K562 (cell line): ENCODE measurements around the gene JAG2. TPM values are rescaled to one million over a fixed set of nuclear protein-coding genes. Genes with fewer than 3 reads are reported as not detected.

ENCODE experiments used
- ATAC-seq: fragments of 200-7000 bp; cut with Tn5 transposase; 3 replicates; pipeline ENCODE4 v1.9.1; 2020; ENCODE audit warnings: moderate library complexity
- BruUV-seq: library from RNA; stranded (reverse); fragments of 400-500 nt; replicated peaks from 2 replicates; lab custom pipeline; 2021; lab: Mats Ljungman, UMichigan
- CTCF ChIA-PET: fragments of 300-600 bp; formaldehyde crosslinking; extraction: SDS; loops from one replicate; lab custom pipeline; 2021; ENCODE audit warnings: low intra/inter-chr PET ratio; lab: Yijun Ruan, JAX
- POLR2A ChIA-PET: fragments of 300-600, 350-650 bp; sonication (Branson Sonifier 250); formaldehyde crosslinking; extraction: SDS; loops from one replicate; lab custom pipeline; 2021; ENCODE audit warnings: antibody characterized with exemption, inconsistent platforms; lab: Yijun Ruan, JAX
- DNase-seq, 4 experiments: peaks; one replicate each; pipeline versions ENCODE4 v3.0.0 to v3.0.0-alpha.2; 2011 to 2018; ENCODE audit warnings: low spot score in 3 of 4, mixed read lengths in 3 of 4; ENCODE audit errors: extremely low read depth in 1 of 4
- FAIRE-seq: peaks from 2 replicates; lab custom pipeline; 2011; peaks lifted over from hg19 to GRCh38; lab: Jason Lieb, UNC
- H2AFZ ChIP-seq: 2 replicates; pipeline ENCODE4 v1.6.0; 2011; ENCODE audit warnings: low read depth, low read length, control low read depth, inconsistent platforms
- H3K27ac ChIP-seq: fragments of 200-600 bp; 3 replicates; pipeline ENCODE4 v1.8.0; 2011; ENCODE audit warnings: low read depth, mild to moderate bottlenecking, control low read depth, inconsistent platforms, low read length, moderate library complexity, mixed read lengths; ENCODE audit errors: extremely low read depth
- H3K27me3 ChIP-seq, 2 experiments: fragments of 300-600 bp in 1 of 2; 2 replicates in 1 of 2; 3 replicates in 1 of 2; pipeline versions ENCODE4 v1.6.0 to v1.8.0; 2011; ENCODE audit warnings: inconsistent platforms in 2 of 2, low read length in 2 of 2, mild to moderate bottlenecking in 1 of 2, mixed read lengths in 1 of 2, moderate library complexity in 1 of 2; ENCODE audit not compliant: control insufficient read depth in 2 of 2, insufficient read depth in 2 of 2
- H3K36me3 ChIP-seq: fragments of 300-600 bp; 3 replicates; pipeline ENCODE4 v1.8.0; 2011; ENCODE audit warnings: mild to moderate bottlenecking, low read length, inconsistent platforms; ENCODE audit not compliant: control insufficient read depth, insufficient read depth
- H3K4me1 ChIP-seq, 2 experiments: fragments of 200-600 bp in 1 of 2; replicated peaks in 1 of 2; 2 replicates in 1 of 2; 3 replicates in 1 of 2; pipeline versions ENCODE4 v1.5.1 to v1.8.0; 2011; ENCODE audit warnings: inconsistent platforms in 2 of 2, low read length in 2 of 2, mild to moderate bottlenecking in 1 of 2, mixed read lengths in 1 of 2, moderate library complexity in 1 of 2; ENCODE audit not compliant: control insufficient read depth in 2 of 2, insufficient read depth in 2 of 2
- H3K4me2 ChIP-seq: 2 replicates; pipeline ENCODE4 v1.6.1; 2011; ENCODE audit warnings: low read length, control low read depth, inconsistent platforms, mixed read lengths; ENCODE audit not compliant: insufficient read depth
- H3K4me3 ChIP-seq: fragments of 200-600 bp; sonication (generic), shearing (Covaris generic); 2 replicates; pipeline ENCODE4 v1.5.1; 2016; ENCODE audit warnings: control low read depth, inconsistent platforms
- H3K79me2 ChIP-seq: fragments of 200-600 bp; 3 replicates; pipeline ENCODE4 v1.8.0; 2011; ENCODE audit warnings: low read length, inconsistent platforms; ENCODE audit not compliant: control insufficient read depth, insufficient read depth
- H3K9ac ChIP-seq, 2 experiments: 2 replicates each; pipeline versions ENCODE4 v1.6.0 to v1.6.1; 2011; ENCODE audit warnings: low read depth in 2 of 2, low read length in 2 of 2, control low read depth in 1 of 2, inconsistent platforms in 1 of 2, mild to moderate bottlenecking in 1 of 2, mixed read lengths in 1 of 2; ENCODE audit not compliant: insufficient read depth in 1 of 2
- H3K9me1 ChIP-seq: one replicate; pipeline ENCODE4 v1.6.0; 2011; ENCODE audit warnings: inconsistent platforms, mild to moderate bottlenecking, low read length, moderate library complexity; ENCODE audit not compliant: control insufficient read depth, insufficient read depth
- H3K9me3 ChIP-seq: replicated peaks from 2 replicates; pipeline ENCODE4 v1.5.1; 2011; ENCODE audit warnings: low read depth, low read length, inconsistent platforms; ENCODE audit not compliant: control insufficient read depth, insufficient read depth
- H4K20me1 ChIP-seq: replicated peaks from 2 replicates; pipeline ENCODE4 v1.6.1; 2011; ENCODE audit warnings: low read length, inconsistent platforms, mixed read lengths; ENCODE audit not compliant: control insufficient read depth, insufficient read depth
- NR2C2 ChIP-seq, 2 experiments: fragments of 200-800 bp in 1 of 2; sonication (Bioruptor generic) in 1 of 2; sonication (generic) in 1 of 2; formaldehyde crosslinking in 1 of 2; IDR thresholded peaks; 2 replicates each; pipeline versions ENCODE4 v1.6.1 to v1.8.0; 2016 to 2022; ENCODE audit warnings: mild to moderate bottlenecking in 1 of 2, missing compliant biosample characterization in 1 of 2, missing genetic modification characterization in 1 of 2, missing genetic modification reagents in 1 of 2
- PHF21A ChIP-seq: fragments of 450-650 bp; IDR thresholded peaks from 2 replicates; pipeline ENCODE4 v1.6.1; 2017; ENCODE audit warnings: low read depth, borderline replicate concordance
- RFX1 ChIP-seq: fragments of 450-650 bp; IDR thresholded peaks from 2 replicates; pipeline ENCODE4 v1.6.1; 2016; ENCODE audit warnings: mild to moderate bottlenecking, moderate library complexity
- TAF1 ChIP-seq: IDR thresholded peaks from 2 replicates; pipeline ENCODE4 v1.6.1; 2011; ENCODE audit warnings: mild to moderate bottlenecking, low read length, moderate library complexity; ENCODE audit not compliant: insufficient read depth, control insufficient read depth, severe bottlenecking; ENCODE audit errors: extremely low read depth
- ZBTB7A ChIP-seq: IDR thresholded peaks from 2 replicates; pipeline ENCODE4 v1.6.1; 2011; ENCODE audit warnings: low read depth, mild to moderate bottlenecking, low read length, moderate library complexity, borderline replicate concordance; ENCODE audit not compliant: control insufficient read depth
- ZNF12 ChIP-seq: sonication (generic); formaldehyde crosslinking; IDR thresholded peaks from 2 replicates; pipeline ENCODE4 v1.4.0; 2020; ENCODE audit warnings: mild to moderate bottlenecking, missing genetic modification reagents
- ZNF395 ChIP-seq: fragments of 200-800 bp; sonication (Bioruptor generic); IDR thresholded peaks from 2 replicates; pipeline ENCODE4 v1.6.1; 2017; ENCODE audit warnings: missing genetic modification characterization, missing compliant biosample characterization
- ZNF511 ChIP-seq: sonication (generic); formaldehyde crosslinking; IDR thresholded peaks from 2 replicates; pipeline ENCODE4 v1.8.0; 2022; ENCODE audit warnings: mild to moderate bottlenecking, missing genetic modification reagents
- WGBS: fragments of 100-300 bp; shearing (Covaris generic); methylation state at CpG from one replicate; pipeline ENCODE4 v1.1.6; 2016; ENCODE audit warnings: low coverage, mixed read lengths; ENCODE audit not compliant: insufficient coverage; ENCODE audit errors: missing lambda C conversion rate; 5-methylcytosine and 5-hydroxymethylcytosine counted together
- in situ Hi-C: fragments of 300-500 bp; cut with MboI; formaldehyde crosslinking; loops from 4 replicates; pipeline ENCODE4 v1.15.0; 2018; ENCODE audit warnings: inconsistent platforms, mixed read lengths
- intact Hi-C: fragments of 100-400 bp; cut with micrococcal nuclease; formaldehyde crosslinking; loops from 2 replicates; pipeline ENCODE4 v1.14.2; 2022
- polyA plus RNA-seq, 8 experiments: library from polyadenylated mRNA; depleted of rRNA in 4 of 8; stranded (reverse) in 5 of 8; unstranded in 3 of 8; fragments of >200 nt; fragmentation: Nextera tagmentation in 2 of 8; fragmentation: Illumina TruSeq in 1 of 8; extraction: Ambion mirVana in 2 of 8; extraction: Trizol in 1 of 8; gene quantifications; 2 replicates each; pipeline versions ENCODE4 v1.2.1 to v1.2.3, GENCODE V29; 2011 to 2014; ENCODE audit warnings: inconsistent platforms in 1 of 8, missing spikeins in 1 of 8
- total RNA-seq, 7 experiments: library from RNA; depleted of rRNA in 6 of 7; stranded (reverse); fragments of >200 nt in 6 of 7; fragmentation: Illumina TruSeq in 2 of 7; extraction: Trizol in 2 of 7; gene quantifications; 2 replicates each; pipeline versions ENCODE4 v1.2.1 to v1.2.3, GENCODE V29; 2011 to 2021; ENCODE audit warnings: low replicate concordance in 1 of 7
- TF ChIP-seq, protein P1 (sequence below), 2 experiments: fragments of 450-650 bp in 1 of 2; sonication (generic) in 1 of 2; formaldehyde crosslinking; conservative IDR thresholded peaks; 2 replicates each; pipeline versions ENCODE4 v1.4.0 to v1.8.1; 2020 to 2022; ENCODE audit warnings: mild to moderate bottlenecking in 1 of 2, missing genetic modification reagents in 1 of 2

Gene JAG2
- total and polyA plus RNA-seq, 9 of the 15 experiments (the other 6 are each of a cell fraction or from before 2014, with no cell fraction given) = 0.25 to 48.4 (median 8.6) TPM

DNA sequence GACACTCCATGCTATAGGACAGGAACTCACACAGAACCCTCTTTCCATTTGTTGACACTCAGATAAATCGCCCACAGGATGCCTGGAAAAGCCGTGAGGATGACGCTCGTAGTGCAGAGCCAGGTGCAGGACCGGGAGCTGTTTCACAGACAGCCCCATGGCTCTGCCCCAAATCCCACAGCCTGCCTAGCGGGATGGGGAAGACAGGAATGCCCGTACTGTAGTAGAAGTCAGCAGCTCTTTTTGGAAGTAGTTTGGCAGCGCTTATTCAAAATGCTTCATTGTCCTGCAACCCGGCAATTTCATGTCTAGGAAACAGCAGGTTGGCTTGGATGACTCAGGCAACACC lies 41.6 kb downstream of the JAG2 start:
- POLR2A ChIA-PET = interaction anchor here (1.0 to 1.2 kb wide), 2 partner anchors 9 to 38 kb away, joined by 4 read pairs; no protein-coding TSS in a partner anchor
- DNase-seq = no peak
- H3K4me1 ChIP-seq = no peaks in the 10 kb centered on the region
- H2AFZ ChIP-seq = no peak overlapping the region
- H3K79me2 ChIP-seq = no peaks in the 10 kb centered on the region
- TF ChIP-seq TAF1 = no peak
- TF ChIP-seq RFX1 = no peak
- no peak for TF ChIP-seq ZBTB7A
- no peak for TF ChIP-seq PHF21A
- no peak for TF ChIP-seq NR2C2 (CRISPR knock-in tag; IDR thresholded peaks at IDR 0.05)
- no peak for TF ChIP-seq NR2C2 (tag; IDR thresholded peaks at IDR 0.05)
- TF ChIP-seq, protein P1, sequence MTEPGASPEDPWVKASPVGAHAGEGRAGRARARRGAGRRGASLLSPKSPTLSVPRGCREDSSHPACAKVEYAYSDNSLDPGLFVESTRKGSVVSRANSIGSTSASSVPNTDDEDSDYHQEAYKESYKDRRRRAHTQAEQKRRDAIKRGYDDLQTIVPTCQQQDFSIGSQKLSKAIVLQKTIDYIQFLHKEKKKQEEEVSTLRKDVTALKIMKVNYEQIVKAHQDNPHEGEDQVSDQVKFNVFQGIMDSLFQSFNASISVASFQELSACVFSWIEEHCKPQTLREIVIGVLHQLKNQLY (CRISPR knock-in tag; conservative IDR thresholded peaks at IDR 0.05) = no peak
- TF ChIP-seq ZNF395 (CRISPR knock-in tag) = no peak
- TF ChIP-seq ZNF511 (CRISPR knock-in tag) = no peak
- no peak for TF ChIP-seq ZNF12
- FAIRE-seq = no peak
- no peak overlapping the region for H3K4me3 ChIP-seq
- BruUV-seq = no TSS peak
- H3K9me1 ChIP-seq = no peaks in the 10 kb centered on the region
- no peak overlapping the region for H3K27ac ChIP-seq
- WGBS = 1% methylated on average over 9 of the region's 9 CpGs
- no peaks in the 10 kb centered on the region for H3K9me3 ChIP-seq
- H3K4me2 ChIP-seq = no peak overlapping the region
- CTCF ChIA-PET = no interaction called here
- peaks cover 11 to 40% of the 10 kb centered on the region in 2 experiments; a peak in 4 of 5 replicates for H3K27me3 ChIP-seq
- no peaks in the 10 kb centered on the region for H4K20me1 ChIP-seq
- in situ Hi-C loops (no loop called here), intact Hi-C loops (no loop called here)
- no peak for ATAC-seq
- no peak overlapping the region for H3K9ac ChIP-seq
- no peaks in the 10 kb centered on the region for H3K36me3 ChIP-seq
